GM18868 (cell line): ENCODE data around the gene SPAG16.

Source experiments
- ATAC-seq: cut with Tn5 transposase; IDR thresholded peaks from one replicate; pipeline ENCODE4 v1.9.1; 2021; ENCODE audit warnings: mild to moderate bottlenecking, moderate library complexity; ENCODE audit not compliant: unreplicated experiment

Gene SPAG16

DNA sequence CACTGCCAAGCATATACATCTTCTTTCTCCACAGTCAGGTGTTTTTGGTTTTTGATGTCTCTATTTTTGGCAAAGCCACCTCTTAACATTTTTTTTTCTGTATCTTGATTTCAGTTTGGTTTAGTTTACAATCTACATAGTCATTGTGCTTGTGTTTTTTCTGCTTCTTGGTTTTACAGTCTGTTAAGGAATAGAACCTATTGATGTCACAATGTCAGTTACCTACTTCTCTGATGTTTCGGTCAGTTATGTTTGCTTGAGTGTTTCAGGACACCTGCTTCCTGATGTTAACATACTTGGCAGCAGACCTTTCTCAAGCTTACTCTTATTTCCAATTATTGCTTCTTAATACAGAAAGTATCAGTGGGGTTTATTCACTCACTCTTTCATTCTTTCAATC, 253.3 kb downstream of the SPAG16 start:
- ATAC-seq = peak; percentile 62

DNA sequence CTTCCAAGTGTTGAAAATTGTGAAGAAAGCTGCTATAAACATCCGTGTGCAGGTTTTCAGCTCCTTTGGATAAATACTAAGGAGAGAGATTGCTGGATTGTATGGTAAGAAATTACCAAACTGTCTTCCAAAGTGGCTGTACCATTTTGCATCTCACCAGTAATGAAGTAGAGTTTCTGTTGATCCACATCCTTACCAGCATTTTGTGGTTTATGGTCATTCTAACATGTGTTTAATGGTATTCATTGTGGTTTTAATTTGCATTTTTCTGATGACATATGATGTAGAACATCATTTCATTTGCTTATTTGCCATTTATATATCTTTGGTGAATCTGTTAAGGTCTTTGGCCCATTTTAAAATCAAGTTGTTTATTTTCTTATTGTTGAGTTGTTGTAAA, 260.7 kb downstream of the SPAG16 start:
- no peak for ATAC-seq

DNA sequence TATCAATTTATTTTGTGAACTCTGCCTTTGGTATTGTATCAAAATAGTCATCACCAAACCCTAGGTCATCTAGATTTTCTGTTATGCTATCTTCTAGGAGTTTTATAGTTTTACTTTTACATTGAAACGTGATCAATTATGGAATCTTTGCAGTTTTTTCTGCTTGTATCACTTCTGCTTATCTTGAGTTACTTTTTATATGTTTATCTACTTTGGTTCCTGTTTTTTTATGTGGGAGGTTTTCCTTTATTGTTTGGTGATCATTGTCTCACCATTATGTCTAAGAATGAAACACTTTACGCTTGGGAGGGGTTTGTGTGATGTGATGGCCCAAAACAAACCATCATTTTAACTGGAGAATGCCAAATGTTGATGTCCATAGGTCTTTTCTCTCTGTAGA, 261.2 kb downstream of the SPAG16 start:
- peak; percentile 54 for ATAC-seq

DNA sequence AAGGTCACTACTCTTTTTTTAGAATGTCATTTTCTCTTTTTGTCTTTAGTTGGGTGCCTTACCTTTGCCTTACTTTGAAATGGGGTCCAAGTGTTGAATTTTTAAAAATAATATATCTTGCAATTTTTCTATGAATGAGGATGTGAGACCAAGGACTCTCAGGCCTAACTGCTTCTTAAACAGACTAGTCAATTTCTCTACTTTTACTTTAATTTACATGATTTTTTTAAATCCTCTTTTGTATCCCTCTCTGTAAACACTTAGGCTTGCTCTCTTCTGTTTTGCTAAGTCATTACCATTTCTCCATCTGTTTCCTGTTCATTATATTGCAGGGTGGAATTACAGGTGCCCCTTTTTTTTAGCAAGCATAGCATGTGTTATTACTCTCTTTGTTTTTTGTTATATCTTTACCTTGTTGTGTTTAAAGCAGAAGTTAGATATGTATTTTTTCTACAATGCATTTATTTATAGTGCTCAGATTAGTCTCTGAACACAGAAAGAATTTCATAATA, 261.8 kb downstream of the SPAG16 start:
- peak; percentile 11 for ATAC-seq

DNA sequence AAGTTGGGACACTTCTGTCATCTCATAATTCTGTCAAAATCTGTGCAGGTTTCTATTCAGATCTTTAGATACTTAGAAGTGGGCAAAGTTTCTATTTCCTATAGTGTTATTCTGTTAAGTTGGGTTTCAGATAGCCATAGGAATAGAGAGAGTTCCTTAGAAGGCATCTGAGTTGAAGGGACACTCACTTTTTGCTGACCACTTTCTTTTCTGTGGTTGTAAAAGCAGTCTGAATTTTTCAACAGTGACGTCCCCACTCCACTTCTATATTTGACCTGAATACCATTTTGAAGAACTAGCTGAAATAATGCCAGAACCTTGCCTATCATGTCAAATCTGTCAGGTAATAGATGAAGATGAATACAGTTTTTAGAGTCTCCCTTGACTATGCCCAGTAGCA, 267.3 kb downstream of the SPAG16 start:
- no peak for ATAC-seq

DNA sequence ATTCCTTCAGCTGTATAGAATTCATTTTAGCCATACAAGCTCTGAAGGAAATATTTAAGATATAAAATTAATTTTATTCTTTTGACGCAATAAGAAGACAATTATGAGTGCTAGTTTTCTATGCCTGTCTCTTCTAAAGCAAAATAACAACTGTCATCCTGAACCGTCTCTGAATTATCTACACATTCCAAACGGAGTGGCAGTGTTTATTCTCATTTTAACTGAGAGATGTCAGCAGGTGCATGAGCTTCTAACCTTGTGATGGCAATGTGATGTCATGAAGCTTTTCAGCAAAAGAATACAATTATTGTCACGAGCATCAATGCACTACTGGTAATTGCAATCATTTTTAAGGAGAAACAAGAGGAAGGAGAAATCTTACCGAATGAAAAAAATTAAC, 274.8 kb downstream of the SPAG16 start:
- no peak for ATAC-seq

DNA sequence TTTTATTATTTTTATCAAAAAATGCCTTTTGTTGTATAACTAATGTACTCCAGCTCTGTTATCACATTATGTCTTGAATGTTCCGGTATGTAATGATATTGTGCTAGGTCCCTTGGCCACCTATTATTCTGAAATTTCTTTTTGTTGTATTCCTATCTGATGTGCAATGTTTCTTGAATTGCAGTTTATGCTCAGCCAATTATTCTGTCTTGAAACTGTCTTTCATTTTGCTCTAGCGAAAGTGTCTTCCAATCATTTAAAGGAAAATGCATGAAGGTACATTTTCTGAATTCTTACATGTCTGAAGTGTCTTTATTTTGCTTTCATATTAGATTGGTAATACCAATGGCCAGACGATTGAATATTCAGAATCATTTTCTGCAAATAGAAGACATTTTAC, 277.5 kb downstream of the SPAG16 start:
- ATAC-seq = no peak

DNA sequence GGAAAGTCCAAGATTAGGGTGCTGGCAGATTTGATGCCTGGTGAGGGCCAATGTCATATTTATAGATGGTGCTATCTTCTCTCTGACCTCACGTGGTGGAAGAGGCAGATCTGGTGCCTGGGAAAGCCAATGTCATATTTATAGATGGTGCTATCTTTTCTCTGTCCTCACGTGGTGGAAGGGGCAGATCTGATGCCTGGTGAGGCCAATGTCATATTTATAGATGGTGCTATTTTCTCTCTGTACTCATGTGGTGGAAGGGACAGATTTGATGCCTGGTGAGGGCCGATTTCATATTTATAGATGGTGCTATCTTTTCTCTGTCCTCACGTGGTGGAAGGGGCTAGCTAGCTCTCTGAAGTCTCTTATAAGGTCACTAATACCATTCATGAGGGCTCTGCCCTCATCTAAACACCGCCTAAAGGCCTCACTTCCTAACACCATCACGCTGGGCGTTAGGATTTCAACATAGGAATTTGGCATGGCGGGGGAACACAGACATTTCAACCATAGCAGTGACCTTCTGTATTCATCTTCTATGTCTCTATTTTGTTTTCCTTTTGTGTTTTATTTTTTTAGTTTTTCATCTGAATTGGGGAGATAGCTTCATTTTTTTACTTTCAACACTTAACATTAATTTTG, 278.4 kb downstream of the SPAG16 start:
- no peak for ATAC-seq

DNA sequence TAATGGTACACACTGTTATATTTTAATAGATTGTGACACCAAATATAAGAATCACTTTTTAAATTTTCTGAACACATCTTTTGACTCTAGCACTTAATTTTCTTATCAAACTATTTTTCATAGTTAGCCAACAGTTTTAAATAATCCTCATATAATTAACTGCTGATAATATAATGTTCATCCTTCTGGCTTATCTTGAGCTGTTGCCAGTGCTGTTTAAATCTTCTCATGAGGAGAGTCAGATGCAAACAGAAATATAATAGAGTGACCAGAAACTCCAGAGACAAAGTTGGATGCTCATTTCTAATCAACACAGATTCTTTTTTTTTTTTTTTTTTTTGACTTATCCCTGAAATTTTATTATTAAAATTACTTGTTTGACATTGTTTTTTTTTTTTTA, 282.6 kb downstream of the SPAG16 start:
- ATAC-seq = no peak

DNA sequence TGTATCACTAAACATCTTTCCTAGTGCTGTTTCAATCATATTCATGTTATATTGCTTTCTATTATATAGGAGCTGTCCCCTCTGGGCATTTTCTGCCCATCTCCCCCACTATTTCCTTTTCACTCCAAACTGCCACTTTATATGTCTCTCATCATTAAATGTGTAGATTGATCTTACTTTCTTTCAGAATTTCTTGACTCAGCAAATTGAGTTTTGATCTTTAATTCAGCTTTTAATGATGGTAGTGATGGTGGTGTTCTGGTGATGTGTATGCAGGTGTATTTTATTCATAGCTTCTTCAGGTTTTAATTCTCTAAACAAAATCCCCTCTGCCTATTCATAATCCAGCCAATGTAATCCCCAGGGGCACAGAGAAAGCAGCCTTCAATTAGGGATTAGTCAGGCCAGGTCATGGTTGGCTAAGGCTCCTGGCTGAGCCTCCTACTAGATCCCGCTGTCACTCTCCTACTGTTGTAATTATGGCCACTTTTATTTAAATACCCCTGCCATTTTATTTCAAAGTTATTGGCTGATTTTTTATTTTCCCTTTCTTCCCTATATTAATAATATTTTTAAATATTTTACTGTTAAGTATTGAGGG, 325.4 kb downstream of the SPAG16 start:
- no peak for ATAC-seq

DNA sequence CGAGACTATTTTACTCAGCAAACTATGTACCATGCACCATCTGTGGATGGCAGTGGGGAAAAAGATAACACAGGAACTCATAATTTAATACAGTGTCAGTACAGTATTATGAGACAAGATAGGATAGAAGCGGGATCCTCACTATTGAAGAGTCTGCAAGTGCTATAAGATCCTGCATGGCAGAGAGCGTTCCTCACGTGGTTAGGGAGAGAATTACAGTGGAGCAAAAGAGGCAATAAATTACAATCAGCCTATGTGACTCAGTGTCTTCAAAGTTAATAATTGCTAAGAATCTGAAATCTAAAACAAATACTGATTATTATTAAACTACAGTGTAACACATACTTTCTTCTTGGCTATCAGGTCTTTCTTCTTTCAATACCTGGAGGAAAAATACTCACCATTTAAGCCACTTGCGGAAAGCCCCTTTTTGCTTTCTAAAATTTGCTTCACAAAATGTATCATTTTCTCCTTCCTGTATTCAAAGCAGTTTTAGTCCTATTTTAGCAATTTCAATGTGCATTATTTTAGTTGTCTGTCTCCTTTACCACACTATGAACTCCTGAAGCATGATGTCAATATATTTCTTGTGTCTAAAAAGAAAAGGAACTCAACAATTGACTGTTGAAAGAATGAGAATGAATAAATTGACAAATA, 342.9 kb downstream of the SPAG16 start:
- ATAC-seq = peak; percentile 66

DNA sequence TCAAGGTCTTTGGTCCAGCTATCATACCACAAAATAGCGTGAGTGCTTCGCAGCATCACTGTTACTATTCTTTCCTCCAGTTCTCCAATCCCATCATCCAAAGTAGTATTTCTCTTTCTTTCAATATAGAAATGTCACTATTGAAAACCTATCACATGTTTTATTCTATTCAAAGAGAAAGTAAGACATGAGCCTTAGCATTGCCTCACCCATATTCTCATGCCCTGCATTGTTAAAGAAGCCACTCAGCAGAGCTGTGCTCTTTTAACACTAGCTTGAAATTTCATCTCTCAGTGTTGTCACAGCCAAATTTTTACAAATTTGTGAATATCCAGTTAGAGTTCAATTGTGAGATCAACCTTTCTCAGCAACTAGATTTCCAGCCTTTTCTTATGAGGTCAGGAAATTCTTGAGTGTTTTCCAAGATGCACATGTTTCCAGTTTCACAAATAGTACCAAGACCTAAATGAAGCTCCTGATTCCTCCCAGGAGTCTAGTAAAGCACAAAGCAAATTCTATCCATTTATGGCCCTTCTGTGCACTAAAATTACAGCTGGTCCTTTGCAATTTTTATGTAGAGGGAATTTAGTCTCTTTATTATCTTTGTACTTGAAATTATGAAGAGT, 343.7 kb downstream of the SPAG16 start:
- ATAC-seq = peak; percentile 32

DNA sequence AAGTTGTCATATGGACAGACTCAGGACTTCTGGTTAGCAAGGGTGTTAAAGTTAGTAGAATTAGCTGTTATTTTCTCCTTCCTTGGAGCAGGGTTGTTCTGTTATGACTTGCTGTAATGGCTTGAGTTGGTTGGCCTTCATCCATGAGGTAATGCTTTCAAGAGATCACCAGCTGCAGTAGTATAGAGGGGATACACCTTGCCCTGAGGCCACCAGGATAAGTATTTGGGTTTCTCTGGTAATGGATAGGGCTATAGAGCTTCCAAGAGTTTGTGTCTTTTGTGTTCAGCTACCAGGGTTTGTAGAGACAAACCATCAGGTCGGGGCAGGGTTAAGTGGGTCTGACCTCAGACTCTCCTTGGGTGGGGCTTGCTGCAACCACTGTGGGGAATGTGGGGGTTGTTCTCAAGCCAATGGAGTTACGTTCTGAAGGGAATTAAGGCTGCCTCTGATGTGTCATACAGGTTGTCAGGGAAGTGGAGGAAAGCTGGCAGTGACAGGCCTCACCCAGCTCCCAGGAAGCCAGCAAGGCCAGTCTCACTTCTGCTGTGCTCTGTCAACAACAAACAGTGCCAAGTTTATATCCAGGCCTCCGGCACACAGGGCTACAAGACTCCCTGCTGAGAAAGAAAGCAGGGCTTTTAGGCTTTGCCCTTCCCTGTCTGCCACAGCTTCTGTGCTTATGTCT, 356.6 kb downstream of the SPAG16 start:
- ATAC-seq = no peak

DNA sequence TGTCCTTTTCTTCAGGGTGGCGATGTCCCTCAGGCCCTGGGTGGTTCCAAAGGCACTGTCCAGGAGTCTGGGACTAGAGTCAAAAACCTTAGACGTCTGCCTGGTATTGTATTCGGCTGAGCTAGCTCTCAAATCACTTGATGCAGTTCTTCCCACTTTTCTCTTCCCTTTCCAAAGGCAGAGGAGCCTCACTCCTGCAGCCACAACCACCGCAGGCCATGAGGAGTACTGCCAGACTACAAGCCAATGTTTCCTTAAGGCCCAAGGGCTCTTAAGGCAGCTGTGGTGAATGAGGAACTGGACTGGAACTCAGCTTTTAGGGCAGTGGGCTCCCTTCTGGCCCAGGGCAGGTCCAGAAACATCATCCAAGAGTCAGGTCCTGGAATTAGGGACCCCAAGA, 360.7 kb downstream of the SPAG16 start:
- no peak for ATAC-seq

DNA sequence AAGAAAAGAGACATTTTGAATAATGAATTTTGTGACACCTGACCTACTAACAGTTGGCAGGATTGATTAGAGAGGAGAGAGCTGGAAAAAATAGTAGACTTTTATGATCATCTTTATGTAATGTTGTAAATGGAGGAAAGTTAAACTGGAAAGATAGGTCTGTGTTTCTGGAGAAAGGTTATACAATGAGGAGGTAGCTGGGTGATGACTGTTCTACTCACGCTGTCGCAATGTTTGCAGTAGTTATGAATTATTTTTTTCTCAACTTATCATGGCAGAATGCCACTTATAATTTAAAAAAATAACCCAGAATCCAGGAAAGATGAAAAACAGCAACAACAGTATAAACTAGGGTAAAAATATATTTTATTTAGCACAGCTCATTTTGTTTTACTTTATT, 364.9 kb downstream of the SPAG16 start:
- ATAC-seq = no peak

DNA sequence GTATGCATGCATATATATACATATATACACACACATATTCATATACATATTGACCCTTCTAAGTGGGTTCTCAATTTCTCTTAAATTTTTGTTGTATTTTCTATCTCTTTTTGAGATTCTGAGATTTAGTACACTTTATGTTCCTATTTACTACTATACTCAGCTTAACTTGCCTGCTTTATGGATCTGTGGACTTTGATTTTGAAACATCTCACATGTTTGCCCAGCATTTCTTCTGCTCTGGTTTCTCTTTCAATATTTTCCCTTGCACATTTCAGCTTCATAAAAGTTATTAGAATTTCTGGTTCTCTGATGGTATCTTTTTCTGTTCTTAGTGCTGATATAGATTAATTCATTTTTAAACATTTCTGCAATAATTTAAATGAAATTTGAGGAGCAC, 380.6 kb downstream of the SPAG16 start:
- ATAC-seq = no peak

DNA sequence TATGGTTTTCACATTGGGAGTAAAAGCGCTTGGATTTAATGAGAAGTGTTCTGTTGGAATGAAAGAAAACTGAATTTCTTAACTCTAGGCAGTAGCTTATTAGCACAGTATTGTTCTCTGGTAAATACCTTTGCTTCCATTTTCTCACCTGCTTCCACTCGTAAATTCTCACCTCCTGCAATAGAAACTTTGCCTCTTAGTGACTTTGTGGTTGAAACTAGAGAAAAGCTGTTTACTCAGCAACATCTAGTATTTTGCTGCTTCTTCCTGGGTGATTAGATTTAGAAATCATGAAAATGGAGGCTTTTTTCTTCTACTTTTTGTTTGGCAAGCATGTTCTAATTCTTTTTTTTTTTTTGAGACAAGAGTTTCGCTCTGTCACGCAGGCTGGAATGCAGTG, 385.4 kb downstream of the SPAG16 start:
- ATAC-seq = no peak

DNA sequence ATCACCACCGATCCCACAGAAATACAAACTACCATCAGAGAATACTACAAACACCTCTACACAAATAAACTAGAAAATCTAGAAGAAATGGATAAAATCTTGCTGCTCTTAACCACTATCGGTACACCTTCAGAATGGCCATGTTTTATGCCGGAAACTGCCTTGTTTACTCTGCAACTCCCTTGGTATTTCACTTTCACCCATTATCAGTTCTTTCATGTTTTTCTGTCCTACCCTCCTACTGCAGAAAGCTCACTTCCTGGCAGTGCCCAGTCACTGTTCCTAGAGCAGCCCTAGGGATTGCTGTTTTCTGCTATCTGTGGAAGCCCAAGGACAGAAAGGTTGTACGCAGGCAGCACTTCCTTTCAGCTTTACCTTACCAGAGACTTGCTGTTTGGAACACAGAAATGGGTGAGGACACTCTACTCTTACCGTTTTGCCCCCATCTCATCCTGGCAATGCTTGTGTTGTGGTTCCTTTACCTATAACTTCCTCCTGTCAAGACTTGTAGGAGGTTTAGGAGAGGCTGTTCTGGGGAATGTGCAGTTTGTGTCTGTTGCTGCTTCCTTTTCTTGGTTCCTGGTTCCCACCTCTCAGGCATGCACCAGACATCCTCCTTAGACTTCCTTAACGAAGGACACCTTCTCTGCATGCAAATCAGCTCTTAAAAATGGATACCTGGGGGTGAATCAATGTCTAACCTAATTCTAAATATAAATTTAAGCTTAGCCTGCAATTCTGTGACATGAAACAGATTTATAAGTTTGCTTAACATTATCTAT, 394.4 kb downstream of the SPAG16 start:
- no peak for ATAC-seq

DNA sequence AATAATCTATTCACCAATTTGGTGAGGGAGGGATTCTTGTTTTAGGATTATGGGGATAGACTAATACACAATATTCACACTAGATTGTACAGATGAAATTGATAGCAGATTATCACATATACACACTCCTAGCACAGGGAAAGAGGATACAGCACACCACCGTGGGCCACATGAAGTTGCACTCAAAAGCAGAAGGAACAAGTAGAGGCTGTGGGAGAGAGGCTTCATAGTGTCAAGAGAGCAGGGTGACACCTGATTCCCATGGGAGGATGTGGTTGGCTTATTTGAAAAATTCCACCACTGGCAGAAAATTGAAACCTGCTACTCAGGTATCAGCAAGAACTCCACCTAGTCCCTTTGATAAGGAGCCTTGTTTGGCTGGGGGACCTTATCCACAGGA, 395.6 kb downstream of the SPAG16 start:
- ATAC-seq = no peak

DNA sequence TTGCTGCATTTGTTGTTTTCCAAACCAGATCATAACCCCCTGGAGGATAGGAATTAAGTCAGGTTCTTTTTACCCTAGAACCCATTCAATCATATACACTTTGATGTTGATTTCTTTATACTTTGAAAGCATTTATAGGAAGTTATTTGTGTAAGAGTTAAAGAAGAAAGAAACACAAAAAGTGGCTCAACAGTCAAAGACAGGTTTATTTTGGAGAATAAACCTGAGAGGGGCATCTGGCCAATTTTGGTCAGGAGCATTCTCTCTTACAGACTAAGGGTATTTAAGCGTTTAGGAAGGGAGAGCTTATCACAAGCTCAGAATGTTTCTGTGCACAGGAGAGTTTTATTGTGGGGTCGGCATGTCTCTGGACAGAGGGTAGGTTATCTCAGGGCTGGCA, 398.0 kb downstream of the SPAG16 start:
- no peak for ATAC-seq

DNA sequence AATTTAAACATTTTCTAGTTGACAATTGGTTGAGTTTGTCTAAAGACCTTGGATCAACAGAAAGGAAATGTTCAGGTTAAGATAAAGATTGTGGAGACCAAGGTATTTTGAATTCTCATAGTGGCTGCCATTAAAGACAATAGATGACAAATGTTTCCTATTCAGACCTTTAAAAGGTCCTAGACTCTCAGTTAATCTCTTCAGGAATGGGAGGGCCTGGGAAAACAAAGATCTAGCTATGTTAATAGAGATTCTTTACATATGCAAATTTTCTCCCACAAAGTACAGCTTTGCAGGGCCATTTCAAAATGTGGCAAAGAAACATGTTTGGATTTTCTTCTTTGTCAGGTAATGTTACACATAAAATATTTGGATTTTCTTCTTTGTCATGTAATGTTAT, 403.9 kb downstream of the SPAG16 start:
- no peak for ATAC-seq
